Endothelial cell of umbilical vein (primary cell): ENCODE data around the gene CAPN5. TPM values are rescaled to one million over a fixed set of nuclear protein-coding genes. Genes with fewer than 3 reads are reported as not detected.

Experiments used
- BruUV-seq: library from RNA; stranded (reverse); fragments of 400-500 nt; replicated peaks from 2 replicates; lab custom pipeline; 2021; lab: Mats Ljungman, UMichigan
- CTCF ChIA-PET: fragments of 300-600, 350-600 bp; sonication (Branson Sonifier 250); formaldehyde crosslinking; loops from one replicate; lab custom pipeline; 2021; ENCODE audit warnings: antibody characterized with exemption, inconsistent platforms; lab: Charles Lee
- POLR2A ChIA-PET: fragments of 300-600, 350-600 bp; sonication (Branson Sonifier 250); formaldehyde crosslinking; loops from one replicate; lab custom pipeline; 2021; ENCODE audit warnings: antibody characterized with exemption, inconsistent platforms; lab: Charles Lee
- DNase-seq: peaks from one replicate; pipeline ENCODE4 v3.0.0-alpha.2; 2011; ENCODE audit warnings: low read depth, low spot score
- FAIRE-seq: peaks from 2 replicates; lab custom pipeline; 2011; peaks lifted over from hg19 to GRCh38; lab: Jason Lieb, UNC
- H2AFZ ChIP-seq: 2 replicates; pipeline ENCODE4 v1.6.0; 2012; ENCODE audit warnings: low read depth, low read length, control low read depth, inconsistent platforms
- H3K27ac ChIP-seq: 2 replicates; pipeline ENCODE4 v1.5.1; 2011; ENCODE audit warnings: low read depth, mild to moderate bottlenecking, control low read depth, low read length, moderate library complexity; ENCODE audit not compliant: insufficient read depth
- H3K27me3 ChIP-seq, 2 experiments: 2 replicates each; pipeline versions ENCODE4 v1.6.0 to v1.6.1; 2011; ENCODE audit warnings: low read length in 2 of 2, mixed read lengths in 1 of 2; ENCODE audit not compliant: control insufficient read depth in 2 of 2, insufficient read depth in 2 of 2
- H3K36me3 ChIP-seq, 2 experiments: 2 replicates in 1 of 2; 3 replicates in 1 of 2; pipeline ENCODE4 v1.5.1; 2011; ENCODE audit warnings: low read length in 2 of 2, mild to moderate bottlenecking in 1 of 2, moderate library complexity in 1 of 2; ENCODE audit not compliant: control insufficient read depth in 2 of 2, insufficient read depth in 2 of 2; ENCODE audit errors: extremely low read depth in 1 of 2
- H3K4me1 ChIP-seq: 3 replicates; pipeline ENCODE4 v1.5.1; 2011; ENCODE audit warnings: mild to moderate bottlenecking, low read length; ENCODE audit not compliant: control insufficient read depth, insufficient read depth; ENCODE audit errors: extremely low read depth
- H3K4me2 ChIP-seq: 2 replicates; pipeline ENCODE4 v1.6.1; 2011; ENCODE audit warnings: low read length, control low read depth, mixed read lengths; ENCODE audit not compliant: insufficient read depth
- H3K4me3 ChIP-seq, 3 experiments: fragments of 200-600 bp in 1 of 3; sonication (generic), shearing (Covaris generic) in 1 of 3; replicated peaks in 1 of 3; 2 replicates each; pipeline ENCODE4 v1.5.1; 2011 to 2016; ENCODE audit warnings: control low read depth in 3 of 3, low read length in 3 of 3, mild to moderate bottlenecking in 2 of 3, inconsistent platforms in 1 of 3, low read depth in 1 of 3, moderate library complexity in 1 of 3; ENCODE audit not compliant: insufficient read depth in 1 of 3
- H3K79me2 ChIP-seq: 2 replicates; pipeline ENCODE4 v1.6.0; 2012; ENCODE audit warnings: low read length, inconsistent platforms; ENCODE audit not compliant: control insufficient read depth, insufficient read depth
- H3K9ac ChIP-seq: replicated peaks from 2 replicates; pipeline ENCODE3; 2011; ENCODE audit warnings: low read length, control low read depth; ENCODE audit not compliant: insufficient read depth; ENCODE audit errors: extremely low read depth
- H3K9me1 ChIP-seq: replicated peaks from 3 replicates; pipeline ENCODE4 v1.6.0; 2011; ENCODE audit warnings: mild to moderate bottlenecking, low read length; ENCODE audit not compliant: control insufficient read depth, insufficient read depth; ENCODE audit errors: extremely low read depth
- H3K9me3 ChIP-seq: replicated peaks from 2 replicates; pipeline ENCODE4 v1.5.1; 2012; ENCODE audit warnings: low read length, inconsistent platforms; ENCODE audit not compliant: control insufficient read depth, insufficient read depth
- H4K20me1 ChIP-seq: replicated peaks from 2 replicates; pipeline ENCODE3; 2011; ENCODE audit warnings: mild to moderate bottlenecking, low read length; ENCODE audit not compliant: control insufficient read depth, insufficient read depth; ENCODE audit errors: extremely low read depth
- EZH2 ChIP-seq: IDR thresholded peaks from 2 replicates; pipeline ENCODE4 v1.6.1; 2012; ENCODE audit warnings: borderline replicate concordance, low read depth, mild to moderate bottlenecking, moderate library complexity, low read length, inconsistent platforms; ENCODE audit not compliant: severe bottlenecking
- GATA2 ChIP-seq: IDR thresholded peaks from 2 replicates; pipeline ENCODE4 v1.7.0; 2011; ENCODE audit warnings: low read depth, mild to moderate bottlenecking, moderate library complexity, mixed read lengths, low read length; ENCODE audit not compliant: insufficient read length, insufficient read depth
- JUN ChIP-seq: IDR thresholded peaks from 2 replicates; pipeline ENCODE4 v1.6.1; 2011; ENCODE audit warnings: borderline replicate concordance, low read depth; ENCODE audit not compliant: insufficient read length, insufficient read depth
- MYC ChIP-seq: IDR thresholded peaks from one replicate; pipeline ENCODE4 v1.6.1; 2011; ENCODE audit warnings: mild to moderate bottlenecking, low read depth, low read length
- POLR2A ChIP-seq: IDR thresholded peaks from 2 replicates; pipeline ENCODE4 v1.6.1; 2012; ENCODE audit warnings: low read depth, mild to moderate bottlenecking, control low read depth, low read length
- POLR2AphosphoS5 ChIP-seq: IDR thresholded peaks from 2 replicates; pipeline ENCODE4 v1.6.1; 2012; ENCODE audit warnings: low read depth, mild to moderate bottlenecking, control low read depth, low read length, moderate library complexity; ENCODE audit not compliant: insufficient read depth
- dilution Hi-C: fragments of 300-500 bp; cut with MboI; formaldehyde crosslinking; loops from one replicate; pipeline ENCODE4 v1.15.0; 2019; ENCODE audit warnings: low sequenced_read_pairs; ENCODE audit not compliant: extremely low pct_ligation_motif_present
- intact Hi-C: fragments of 100-400 bp; cut with micrococcal nuclease; formaldehyde crosslinking; loops from one replicate; pipeline ENCODE4 v1.10.0; 2022
- polyA plus RNA-seq, 4 experiments: library from polyadenylated mRNA; depleted of rRNA in 3 of 4; stranded (reverse) in 3 of 4; unstranded in 1 of 4; fragments of >200 nt; gene quantifications; 2 replicates each; pipeline versions ENCODE4 v1.2.1 to v1.2.3, GENCODE V29; 2011 to 2012; ENCODE audit warnings: missing spikeins in 1 of 4
- total RNA-seq: library from RNA; stranded (reverse); gene quantifications from 2 replicates; pipeline ENCODE4 v1.2.3, GENCODE V29; 2021
- TF ChIP-seq, protein P1 (sequence below): IDR thresholded peaks from 2 replicates; pipeline ENCODE4 v1.6.1; 2011; ENCODE audit not compliant: insufficient read depth, insufficient read length

CAPN5 gene
- total and polyA plus RNA-seq, 2 donors (not counting 3 experiments of a cell fraction or from before 2014, with no cell fraction given), result 15.0 to 17.0 TPM

DNA sequence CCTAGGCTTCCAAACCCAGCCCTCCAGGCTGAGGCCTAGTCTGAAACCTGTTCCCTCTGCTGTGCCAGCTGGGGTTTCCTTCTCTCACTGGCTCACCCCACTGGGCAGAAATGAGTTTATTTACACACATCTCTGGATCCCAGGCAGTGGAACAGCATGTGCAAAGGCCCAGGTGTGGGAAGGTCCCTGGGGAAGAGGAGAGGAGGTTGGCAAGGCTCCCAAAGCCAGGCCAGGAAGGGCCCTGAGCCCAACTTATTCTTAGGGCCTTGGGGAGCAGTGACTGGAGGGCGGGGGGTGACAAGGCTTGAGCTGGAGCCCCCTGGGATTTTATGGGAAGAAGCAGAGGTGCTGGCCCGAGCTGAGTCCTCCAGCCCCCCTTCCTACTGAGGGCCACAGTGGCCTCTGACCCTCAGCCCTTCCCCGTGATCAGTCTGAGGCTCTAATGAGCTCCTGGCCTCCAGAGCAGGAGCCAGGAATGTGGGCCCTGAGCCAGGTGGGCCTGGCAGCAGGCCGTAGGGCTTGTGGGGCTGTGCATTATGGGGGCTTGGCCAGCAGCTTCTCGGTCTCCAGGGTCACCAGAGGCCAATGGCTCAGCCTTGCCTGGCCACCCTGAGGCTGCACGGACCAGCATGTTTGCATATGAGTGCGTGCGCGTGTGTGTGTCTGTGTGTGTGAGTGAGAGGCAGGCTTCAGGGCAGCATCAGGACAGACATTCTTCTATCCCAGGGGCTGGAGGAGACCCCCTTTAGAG, 64.2 kb downstream of the CAPN5 start:
- no peak overlapping the region for H3K9ac ChIP-seq
- no peaks in the 10 kb centered on the region for H4K20me1 ChIP-seq
- H3K79me2 ChIP-seq, result no peaks in the 10 kb centered on the region
- peaks cover 10% of the 10 kb centered on the region for H3K4me1 ChIP-seq
- no peaks in the 10 kb centered on the region for H3K36me3 ChIP-seq
- no peak overlapping the region for H3K27ac ChIP-seq
- dilution Hi-C loops, result no loop called here
- CTCF ChIA-PET, result interaction anchor here (0.8 to 7.4 kb wide), 10 partner anchors 9 to 418 kb away, joined by 3 to 309 read pairs (median 3); no protein-coding TSS in a partner anchor
- no peaks in the 10 kb centered on the region for H3K9me3 ChIP-seq
- no peak overlapping the region for H2AFZ ChIP-seq
- POLR2A ChIA-PET, result no interaction called here
- intact Hi-C loops, result loop anchor here (5.0 kb wide), 1 partner anchor 431 kb away; no protein-coding TSS in a partner anchor
- DNase-seq (no peak), FAIRE-seq (no peak)
- BruUV-seq, result no TSS peak
- H3K4me3 ChIP-seq, result no peak overlapping the region
- TF ChIP-seq POLR2AphosphoS5 (no peak), GATA2 (no peak), EZH2 (no peak), POLR2A (no peak), JUN (no peak), MYC (no peak)
- TF ChIP-seq, protein P1, sequence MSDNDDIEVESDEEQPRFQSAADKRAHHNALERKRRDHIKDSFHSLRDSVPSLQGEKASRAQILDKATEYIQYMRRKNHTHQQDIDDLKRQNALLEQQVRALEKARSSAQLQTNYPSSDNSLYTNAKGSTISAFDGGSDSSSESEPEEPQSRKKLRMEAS, result no peak
- H3K9me1 ChIP-seq, result no peaks in the 10 kb centered on the region
- H3K27me3 ChIP-seq, result no peaks in the 10 kb centered on the region
- H3K4me2 ChIP-seq, result no peak overlapping the region
